Hematopoietic multipotent progenitor cell (in vitro differentiated cells): Measurements from ENCODE around the gene PDRG1. TPM values are rescaled to one million over a fixed set of nuclear protein-coding genes. Genes with fewer than 3 reads are reported as not detected.

Source experiments
- DNase-seq, 3 donors: peaks; one replicate each; pipeline ENCODE4 v3.0.0-alpha.2; 2011 to 2015; ENCODE audit warnings: low read depth in 2 of 3, low spot score in 2 of 3
- total RNA-seq: library from RNA; depleted of rRNA; stranded (reverse); fragments of >200 nt; gene quantifications from one replicate; pipeline ENCODE4 v1.2.3, GENCODE V29; 2012

PDRG1 gene
- total RNA-seq, 1 donor: 7.5 TPM

DNA sequence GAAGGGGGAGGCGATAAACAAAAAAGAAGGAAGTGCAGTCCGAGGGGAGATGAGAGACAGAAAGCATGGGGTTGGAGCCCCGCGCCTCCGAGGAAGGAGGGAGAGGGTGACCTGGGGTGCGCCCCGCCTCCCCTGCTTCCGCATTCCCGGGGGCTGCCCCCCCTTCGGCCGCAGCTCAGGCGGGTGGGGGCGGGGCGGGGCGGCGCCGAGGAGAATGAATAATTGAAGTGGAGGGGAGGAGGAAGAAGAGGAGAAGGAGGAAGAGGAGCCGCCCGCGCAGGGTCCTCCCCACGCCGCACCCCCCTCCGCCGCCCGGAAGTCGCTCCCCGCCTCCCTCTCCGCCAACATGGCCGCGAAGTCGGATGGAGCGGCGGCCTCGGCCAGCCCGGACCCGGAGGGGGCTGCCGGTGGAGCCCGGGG lies 16.0 kb upstream of the PDRG1 start, which contains the start of gene XKR7:
TSS of gene XKR7 (plus strand) at position 322 of the 420 bp plus-strand sequence. CDS start at position 347, 25 bp downstream.
- peak in 2 of 3 donors; percentile 43 to 53 for DNase-seq

DNA sequence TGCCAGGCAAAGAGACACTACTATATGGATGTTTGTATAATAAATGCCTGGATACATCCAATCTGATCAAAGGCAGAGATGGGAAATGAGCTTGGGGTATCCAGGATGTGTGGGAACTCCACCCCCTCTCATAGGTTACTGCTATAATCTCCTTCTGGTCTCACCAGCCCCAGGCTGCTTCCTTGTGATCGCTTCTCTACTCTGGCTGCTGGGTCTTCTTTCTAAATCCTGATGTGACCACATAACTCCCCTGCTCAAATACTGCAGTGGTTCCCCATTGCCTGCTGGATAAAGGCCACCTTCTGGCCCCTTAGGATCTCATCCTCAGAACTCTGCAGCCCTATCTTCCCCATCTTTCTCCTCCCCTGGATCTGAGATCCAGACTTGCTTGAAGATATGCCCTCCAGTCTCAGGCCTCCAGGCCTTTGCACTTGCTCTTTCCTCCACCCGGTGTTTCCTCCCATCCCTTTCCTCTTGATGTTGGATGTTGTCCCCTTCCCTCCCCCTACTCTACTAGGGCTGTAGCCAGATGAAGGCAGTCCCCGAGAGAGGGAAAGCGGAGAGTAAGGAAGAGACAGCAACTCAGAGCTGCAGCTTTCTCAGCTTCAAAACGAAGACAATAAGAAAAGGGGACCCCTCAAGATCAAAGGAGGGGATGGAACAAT lies 15.3 kb upstream of the PDRG1 start:
- no peak for DNase-seq

DNA sequence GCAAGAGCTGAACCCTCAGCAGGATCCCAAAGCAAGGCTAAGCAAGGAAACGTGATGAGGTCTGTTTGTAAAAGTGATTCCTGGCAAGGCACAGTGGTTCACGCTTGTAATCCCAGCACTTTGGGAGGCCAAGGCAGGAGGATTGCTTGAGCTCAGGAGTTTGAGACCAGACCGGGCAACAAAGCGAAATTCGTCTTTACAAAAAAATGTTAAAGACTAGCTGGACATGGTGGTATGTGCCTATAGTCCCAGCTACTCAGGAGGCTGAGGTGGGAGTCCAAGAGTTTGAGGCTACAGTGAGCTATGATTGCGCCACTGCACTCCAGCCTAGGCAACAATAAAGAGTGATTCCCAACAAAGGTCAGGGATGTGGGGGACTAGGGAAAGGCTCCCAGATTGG lies 12.0 kb upstream of the PDRG1 start:
- no peak for DNase-seq

DNA sequence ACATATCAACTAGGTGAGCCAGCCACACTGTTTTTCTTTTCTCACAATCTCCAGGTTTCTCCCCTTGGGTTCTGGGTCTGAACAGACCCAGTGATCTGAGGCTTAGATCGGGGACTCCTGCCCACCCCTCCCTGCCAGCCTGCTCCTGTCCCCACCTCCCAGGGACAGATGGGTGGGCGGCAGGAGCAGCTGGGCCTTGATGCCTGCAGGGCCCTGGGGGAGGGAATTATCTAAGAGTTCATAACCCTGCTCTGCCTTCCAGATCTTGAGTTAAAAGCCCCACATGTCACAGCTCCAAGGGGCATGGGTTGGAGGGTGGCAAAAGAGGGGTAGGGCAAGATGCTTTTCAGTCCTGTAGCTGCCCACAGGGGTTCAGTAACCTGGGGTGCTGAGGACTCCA lies 10.9 kb upstream of the PDRG1 start:
- DNase-seq: no peak

DNA sequence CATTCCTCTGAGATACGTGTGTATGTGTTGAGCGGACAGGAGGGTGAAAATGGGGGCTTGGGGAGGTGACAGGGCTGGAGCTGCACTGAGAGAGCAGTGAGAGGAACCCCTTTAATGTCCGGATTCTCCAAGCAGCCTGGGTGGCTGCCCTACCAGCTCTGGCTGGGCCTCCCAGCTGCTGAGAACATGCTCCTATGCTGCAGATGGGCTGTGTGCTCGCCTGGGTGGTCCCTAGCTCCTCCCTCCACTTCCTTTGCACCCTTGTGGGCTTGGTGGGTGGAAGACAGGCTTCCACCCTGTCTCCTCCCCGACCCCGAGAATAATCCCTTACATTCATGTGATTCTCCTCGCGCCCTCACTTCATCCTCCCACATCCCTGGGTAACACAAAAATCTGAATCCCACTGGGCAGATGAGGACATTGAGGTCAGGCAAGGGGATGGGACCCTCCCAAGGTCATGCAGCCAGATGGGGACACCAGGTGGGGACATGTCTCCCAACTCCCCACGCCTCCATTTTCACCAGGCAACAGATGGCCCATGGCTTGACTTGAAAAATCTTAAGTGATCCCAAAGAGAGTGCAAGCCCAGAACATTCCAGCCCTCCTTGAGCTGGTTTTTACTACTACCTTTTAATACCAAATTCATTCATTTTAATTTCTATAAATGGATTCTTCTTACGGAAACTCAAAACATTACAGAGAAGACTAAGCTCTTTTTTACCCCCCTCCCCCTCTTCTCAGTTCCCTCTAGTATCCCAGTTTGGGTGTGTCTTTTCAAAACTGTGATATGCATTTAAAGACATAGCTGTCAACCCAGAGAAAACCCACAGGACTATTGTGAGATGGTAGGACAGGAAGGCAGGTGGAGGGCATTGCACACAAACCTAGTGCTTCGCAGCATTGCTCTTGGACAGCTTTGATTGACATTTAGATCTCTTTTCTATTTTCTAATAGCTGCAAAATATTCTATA lies 5.0 kb upstream of the PDRG1 start:
- no peak for DNase-seq

DNA sequence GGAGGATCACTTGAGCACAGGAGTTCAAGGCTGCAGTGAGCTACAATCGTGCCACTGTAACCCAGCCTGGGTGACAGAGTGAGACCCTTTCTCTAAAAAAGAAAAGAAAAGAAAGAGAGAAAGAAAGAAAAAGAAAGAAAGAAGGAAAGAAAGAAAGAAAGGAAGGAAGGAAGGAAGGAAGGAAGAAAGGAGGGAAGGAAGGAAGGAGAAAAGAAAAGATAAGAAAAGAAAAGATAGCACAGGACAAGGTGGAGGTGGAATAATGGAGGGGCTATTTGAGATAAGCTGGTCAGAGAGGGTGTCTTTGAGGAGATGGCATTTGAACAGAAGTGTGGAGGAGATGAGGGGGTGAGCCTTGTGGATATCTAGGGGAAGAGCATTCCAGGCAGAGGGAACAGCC lies 2.7 kb upstream of the PDRG1 start:
- no peak for DNase-seq

DNA sequence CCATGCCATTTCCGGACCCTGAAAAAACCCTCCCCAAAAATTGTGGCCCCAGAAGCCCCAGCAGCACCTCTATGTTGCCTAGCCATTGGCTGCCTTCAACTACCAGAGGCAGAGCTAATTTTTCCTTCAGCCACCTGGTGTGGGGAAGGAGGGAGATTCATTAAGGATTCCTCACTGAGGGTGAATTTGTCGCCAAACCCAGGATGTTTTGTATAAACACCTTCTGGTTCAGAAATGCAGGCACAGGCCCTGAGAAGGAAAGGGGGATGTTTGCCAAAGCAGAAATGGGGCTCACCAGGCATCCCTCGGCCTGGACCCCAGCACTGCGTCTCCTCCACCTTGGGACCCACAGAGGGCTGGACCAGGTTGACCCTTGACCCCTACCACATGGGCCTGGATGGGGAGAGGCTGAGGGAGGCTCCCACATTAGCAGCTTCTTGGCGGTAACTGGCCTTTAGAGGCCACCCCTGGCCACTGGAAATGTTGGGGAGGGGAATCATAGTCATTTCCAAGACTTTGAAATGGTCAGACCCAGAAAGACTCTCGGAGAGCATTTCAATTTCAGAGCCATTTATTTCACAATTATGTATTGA lies 1.8 kb upstream of the PDRG1 start:
- DNase-seq: no peak

DNA sequence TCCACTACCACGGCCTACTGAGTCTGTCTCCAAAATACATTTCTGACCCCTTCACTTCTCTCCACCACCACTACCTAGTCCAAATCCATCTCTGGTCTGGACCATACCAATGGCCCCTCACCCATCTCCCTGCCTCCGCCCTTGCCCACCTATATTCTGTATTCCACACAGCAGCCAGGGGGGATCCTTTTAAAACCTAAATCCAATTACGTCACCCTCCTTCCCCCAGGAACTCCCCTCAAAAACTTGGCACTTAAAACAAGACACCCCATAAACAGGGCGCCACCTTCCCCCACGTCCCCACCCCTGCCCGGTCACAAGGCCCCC lies 680 bp downstream of the PDRG1 start:
- DNase-seq: peak in 1 of 3 donors; percentile 15

DNA sequence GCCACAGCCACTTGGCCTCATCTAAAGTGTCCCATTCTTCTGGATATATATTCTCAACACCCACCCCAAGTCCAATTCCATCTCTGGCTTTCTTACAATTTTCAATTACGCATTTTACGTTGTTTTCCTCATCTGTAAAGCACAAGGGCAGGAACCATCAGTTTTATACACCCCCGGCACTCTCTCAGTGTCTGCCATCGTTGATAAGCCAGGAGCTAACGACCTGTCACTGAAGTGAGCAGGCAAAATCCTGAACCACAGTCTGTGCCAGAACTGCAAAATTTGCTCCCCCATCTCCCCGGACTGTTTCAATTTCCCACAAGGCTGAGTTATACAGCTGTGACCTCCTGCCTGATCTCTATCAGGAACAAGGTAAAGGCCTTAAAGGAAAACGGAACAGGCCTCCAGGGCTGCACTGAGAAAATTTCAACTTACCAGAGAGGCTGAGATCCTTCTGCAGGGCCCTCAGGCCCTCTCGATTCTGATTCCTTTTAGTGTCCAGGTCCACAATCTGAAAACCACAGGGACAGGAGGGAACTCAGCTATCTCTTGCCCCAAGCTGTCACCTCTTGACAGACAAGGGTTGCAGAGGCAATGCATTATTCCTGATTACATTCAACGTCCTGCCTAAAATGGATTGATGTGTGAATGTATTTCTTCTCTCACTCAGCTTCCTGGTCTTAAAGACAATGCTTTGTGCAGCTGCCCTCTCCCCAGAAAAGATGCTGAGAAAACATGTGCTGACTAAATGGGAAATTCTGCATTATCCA lies 1.8 kb downstream of the PDRG1 start:
- DNase-seq: no peak

DNA sequence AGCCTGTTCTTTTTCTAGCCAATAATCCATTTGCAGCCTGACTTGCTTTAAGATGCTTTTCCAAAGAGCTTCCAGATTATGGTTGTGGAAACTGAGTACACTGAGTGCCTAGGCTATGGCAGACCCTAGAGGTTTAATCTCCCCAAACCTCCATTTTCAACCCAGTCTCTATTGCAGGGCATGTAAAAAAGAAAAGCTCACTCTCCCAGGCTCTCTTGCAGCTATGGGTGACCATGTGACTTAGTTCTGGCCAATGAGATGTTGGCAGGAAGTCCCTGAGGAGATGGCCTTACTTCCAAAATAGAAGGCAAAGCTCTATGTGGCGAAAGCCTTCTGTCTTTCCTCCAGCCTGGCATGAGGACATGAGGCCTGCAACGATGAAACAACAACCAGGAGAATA lies 3.8 kb downstream of the PDRG1 start:
- peak in 1 of 3 donors; percentile 50 for DNase-seq

DNA sequence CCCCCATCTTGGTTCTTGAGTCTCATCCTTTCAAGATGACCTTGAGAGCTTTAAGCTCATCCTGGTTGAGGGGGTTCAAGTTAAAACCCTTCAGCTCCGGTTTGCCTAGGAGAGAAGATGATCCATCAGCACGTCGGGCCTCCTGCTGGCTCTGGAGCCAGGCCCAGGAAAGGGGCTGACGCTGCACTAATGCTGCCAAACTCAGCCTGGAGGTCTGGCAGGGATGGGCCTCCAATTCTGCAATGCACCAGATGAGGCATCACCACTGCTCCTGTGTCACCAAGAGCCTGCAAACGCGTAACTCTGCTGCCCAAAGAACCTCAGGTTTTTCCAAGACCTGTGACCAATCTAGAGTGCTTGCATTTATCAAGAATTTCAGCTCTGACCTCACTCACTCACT lies 6.1 kb downstream of the PDRG1 start:
- DNase-seq: no peak

DNA sequence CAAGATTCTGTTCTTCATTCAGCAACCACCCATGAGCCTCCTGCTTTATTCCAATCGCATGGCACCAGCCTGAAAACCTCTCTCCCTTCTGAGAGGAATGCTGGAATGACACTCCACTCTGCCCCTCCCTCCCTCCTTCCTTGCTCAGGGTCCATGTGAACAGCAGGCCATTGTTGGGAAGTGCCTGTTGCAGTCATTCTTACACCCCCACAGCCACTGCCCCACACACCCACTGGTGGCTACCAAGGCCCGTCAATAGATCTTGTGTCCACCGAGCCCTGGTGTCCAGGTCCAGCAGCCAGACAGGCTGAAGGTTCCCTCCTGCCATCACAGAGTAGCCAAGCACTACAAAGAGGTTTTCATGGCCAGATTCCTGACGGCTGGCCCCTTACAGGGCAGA lies 6.5 kb downstream of the PDRG1 start:
- no peak for DNase-seq

DNA sequence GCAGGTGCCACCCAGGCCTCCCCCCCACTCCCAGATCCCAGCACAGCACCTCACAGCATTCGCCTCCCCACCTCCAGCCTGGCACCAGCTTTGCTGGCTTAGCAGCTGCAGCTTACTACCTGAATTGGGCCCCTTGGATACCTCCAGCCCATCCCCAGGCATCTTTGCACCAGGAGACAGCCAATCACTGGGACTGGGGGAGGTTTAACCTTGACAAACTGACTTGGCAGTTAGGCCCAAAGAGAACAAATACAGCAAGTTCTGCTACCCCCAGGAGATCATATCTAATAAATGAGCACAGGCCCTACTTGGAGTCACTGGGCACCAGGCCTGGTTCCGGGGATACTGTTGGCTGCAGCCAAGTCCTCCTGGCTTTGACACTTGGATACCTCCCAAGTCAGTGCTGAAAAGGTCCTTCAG lies 8.8 kb downstream of the PDRG1 start:
- no peak for DNase-seq

DNA sequence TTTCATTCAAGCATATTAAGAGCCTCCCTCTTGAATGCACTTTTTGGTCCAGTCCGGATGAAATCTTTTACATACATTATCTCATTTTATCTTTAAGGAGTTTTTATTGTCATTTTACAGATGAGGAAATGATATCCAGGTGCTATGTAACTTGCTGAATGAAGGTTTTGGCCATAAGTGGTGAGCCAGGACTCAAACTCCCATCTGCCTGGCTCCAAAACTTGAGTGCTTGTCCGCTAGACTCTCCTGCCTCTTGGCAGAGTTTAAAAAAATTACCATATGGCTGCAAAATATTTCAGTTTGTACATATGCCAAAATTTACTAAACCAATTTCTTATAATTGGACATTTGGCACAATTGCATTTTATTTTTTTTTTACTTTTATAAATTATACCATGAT lies 12.2 kb downstream of the PDRG1 start:
- DNase-seq: no peak

DNA sequence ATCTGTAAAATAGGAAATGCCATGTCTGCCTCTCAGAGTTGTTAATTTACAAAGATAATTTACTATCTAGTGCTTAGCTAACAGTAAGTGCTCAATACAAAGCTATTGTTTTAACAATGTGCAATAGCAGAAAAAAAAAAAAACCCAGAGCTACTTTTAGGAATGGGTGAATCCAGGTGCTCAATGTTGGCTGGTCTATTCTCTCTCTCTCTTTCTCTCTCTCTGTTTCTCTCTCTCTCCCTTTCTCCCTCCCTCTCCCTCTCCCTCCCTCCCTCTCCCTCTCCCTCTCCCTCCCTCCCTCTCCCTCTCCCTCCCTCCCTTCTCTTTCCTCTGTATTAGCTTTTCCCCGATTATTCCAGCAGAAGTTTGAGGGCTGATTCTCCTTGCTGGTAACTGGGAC lies 14.0 kb downstream of the PDRG1 start:
- DNase-seq: no peak

DNA sequence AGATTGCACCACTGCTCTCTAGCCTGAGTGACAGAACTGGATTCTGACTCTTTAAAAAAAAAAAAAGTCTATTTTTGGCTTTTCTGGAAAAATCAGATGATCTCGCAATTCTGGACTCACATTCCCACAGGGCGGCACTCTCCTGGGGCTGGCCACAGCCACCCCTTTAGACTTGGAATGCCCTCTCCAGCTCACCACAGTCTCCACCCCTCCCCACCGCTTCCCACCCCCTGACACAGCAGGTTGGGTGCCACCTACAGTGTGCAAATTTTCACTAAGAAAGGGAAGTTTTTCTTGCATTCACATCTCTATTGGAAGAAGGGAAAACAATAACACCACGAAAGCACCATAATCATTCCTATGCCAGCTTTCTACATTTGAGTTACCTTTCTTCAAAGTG lies 15.4 kb downstream of the PDRG1 start:
- DNase-seq: no peak

DNA sequence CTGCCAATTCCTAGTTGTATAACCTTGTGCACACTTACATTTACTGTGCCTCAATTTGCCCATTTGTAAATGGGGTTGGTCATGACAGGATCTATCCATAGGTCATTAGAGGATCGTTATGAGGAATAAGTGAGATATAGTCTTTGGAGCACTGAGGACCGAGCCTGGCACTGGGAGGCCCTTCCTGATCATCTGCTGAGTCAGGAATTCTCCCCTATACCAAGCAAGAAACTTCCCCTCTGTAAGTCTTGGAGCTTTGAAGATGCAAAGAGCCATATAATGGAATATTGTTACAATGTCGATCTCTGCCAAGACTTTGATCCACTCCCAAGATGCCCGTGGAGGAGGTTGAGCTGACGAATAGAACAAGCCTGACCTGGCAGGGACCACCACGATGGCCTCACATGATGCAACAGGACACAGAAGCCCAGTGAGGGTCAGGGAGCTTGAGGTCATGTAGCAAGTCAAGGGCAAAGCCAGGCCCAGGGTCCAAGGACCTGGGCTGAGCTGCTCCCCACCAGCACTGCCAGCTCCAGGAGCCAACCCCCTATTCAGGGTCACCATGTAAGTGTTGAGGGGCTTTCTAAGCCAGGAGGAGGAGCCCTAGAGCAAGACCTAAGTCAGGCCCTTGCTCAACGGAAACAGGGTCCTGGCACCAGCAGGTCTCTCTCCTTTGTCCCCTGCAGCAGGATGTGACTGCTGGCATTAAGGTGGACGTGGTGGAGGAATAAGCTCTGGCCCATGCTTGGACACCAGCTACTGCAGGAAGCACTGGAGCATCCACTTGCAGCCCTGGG lies 16.7 kb downstream of the PDRG1 start:
- peak in 1 of 3 donors; percentile 42 for DNase-seq

DNA sequence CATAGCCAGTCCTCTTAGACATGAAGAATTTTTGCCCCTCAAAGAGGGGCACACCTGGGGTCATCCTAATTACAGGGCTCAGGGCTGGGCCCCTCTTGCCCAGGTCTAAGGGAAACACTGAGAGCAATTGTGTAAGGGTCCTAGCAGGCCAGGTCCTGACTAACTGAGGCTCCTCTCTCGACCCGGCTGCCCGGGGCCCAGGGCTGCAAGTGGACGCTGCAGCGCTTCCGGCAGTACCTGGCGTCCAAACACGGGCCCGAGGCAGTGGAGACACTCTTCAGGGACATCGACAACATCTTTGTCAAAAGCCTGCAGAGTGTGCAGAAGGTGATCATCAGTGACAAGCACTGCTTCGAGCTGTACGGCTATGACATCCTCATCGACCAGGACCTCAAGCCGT lies 17.4 kb downstream of the PDRG1 start:
- DNase-seq: no peak

DNA sequence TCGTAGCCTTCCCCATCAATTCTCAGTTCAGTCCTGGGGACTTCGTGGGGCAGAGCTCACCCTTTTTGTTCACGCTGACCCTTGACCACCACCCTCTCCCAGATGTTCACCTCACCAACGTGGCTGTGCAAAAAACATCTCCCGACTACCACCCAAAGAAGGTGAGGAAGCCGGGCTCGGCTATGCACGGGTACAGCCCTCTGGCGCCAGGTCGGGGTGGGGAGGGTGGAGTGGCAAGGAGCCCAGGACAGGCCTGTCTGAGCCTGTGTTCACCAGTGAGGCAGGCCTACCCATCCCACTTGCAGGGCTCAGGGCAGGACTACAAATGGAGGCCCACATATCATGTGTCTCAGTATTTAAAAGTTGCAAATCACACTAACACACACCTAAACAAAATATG lies 18.1 kb downstream of the PDRG1 start:
- DNase-seq: no peak

DNA sequence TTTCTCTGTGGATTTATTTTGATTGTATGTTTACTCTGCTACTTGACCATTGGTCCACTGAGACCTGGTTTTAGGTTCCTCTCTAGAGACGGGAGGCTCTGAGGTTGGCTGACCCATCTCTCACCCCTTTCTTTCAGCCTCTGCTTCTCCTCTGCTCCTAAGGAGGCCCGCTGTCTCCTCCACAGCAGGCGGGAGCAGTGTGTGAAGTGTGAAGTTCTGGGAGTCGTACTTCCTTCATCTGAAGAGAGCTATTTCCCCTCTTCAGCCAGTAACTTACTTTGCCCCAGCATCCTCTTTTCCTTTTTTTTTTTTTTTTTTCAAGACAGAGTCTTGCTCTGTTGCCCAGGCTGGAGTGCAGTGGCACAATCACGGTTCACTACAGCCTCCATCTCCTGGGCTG lies 21.1 kb downstream of the PDRG1 start:
- DNase-seq: no peak
